GM12874 (cell line): ENCODE data around the gene CFAP100.

Experiments
- TF ChIP-seq, protein P1 (sequence below): IDR thresholded peaks from 2 replicates; pipeline ENCODE4 v1.5.1; 2011; ENCODE audit warnings: low read depth, mild to moderate bottlenecking, control low read depth, low read length, moderate library complexity; ENCODE audit not compliant: insufficient read depth

Gene CFAP100

DNA sequence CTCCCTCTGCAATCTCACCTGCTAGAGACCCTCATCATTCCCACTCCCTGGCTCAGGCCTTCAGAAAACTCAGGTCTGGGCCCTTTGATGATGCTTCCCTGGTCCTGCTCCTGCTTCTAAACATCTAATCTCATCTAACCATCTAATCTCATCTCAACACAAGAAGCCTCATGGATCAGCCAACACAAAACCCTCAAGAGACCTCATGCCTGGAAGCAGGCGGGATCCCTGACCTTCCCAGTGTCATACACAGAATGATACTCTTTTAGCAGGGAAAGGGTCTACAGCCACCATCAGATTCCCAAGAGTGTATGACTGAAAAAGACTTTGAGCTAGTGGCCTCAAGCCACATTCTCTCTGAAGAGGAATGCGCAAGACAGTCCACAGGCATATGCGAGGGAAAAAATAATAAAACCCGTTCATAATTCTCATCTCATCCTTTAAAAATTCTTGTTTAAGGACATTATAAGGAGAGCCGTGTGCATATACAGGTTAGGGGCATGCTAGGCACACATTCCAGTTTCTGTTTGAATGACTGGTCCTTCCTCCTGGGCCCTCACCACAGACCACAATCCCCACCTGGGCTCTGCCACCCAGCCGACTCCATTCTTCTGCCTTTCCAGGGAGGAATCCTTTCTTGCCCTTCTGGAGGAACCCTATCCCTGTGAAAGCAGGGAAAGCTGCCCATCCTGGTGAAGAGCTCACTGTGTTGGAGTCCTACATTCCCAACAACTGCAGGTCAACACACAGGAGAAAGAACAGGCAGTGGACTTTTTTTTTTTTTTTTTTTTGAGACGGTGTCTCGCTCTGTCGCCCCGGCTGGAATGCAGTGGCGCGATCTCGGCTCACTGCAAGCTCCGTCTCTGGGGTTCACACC, 78.8 kb downstream of the CFAP100 start:
- TF ChIP-seq, protein P1, sequence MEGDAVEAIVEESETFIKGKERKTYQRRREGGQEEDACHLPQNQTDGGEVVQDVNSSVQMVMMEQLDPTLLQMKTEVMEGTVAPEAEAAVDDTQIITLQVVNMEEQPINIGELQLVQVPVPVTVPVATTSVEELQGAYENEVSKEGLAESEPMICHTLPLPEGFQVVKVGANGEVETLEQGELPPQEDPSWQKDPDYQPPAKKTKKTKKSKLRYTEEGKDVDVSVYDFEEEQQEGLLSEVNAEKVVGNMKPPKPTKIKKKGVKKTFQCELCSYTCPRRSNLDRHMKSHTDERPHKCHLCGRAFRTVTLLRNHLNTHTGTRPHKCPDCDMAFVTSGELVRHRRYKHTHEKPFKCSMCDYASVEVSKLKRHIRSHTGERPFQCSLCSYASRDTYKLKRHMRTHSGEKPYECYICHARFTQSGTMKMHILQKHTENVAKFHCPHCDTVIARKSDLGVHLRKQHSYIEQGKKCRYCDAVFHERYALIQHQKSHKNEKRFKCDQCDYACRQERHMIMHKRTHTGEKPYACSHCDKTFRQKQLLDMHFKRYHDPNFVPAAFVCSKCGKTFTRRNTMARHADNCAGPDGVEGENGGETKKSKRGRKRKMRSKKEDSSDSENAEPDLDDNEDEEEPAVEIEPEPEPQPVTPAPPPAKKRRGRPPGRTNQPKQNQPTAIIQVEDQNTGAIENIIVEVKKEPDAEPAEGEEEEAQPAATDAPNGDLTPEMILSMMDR = no peak

DNA sequence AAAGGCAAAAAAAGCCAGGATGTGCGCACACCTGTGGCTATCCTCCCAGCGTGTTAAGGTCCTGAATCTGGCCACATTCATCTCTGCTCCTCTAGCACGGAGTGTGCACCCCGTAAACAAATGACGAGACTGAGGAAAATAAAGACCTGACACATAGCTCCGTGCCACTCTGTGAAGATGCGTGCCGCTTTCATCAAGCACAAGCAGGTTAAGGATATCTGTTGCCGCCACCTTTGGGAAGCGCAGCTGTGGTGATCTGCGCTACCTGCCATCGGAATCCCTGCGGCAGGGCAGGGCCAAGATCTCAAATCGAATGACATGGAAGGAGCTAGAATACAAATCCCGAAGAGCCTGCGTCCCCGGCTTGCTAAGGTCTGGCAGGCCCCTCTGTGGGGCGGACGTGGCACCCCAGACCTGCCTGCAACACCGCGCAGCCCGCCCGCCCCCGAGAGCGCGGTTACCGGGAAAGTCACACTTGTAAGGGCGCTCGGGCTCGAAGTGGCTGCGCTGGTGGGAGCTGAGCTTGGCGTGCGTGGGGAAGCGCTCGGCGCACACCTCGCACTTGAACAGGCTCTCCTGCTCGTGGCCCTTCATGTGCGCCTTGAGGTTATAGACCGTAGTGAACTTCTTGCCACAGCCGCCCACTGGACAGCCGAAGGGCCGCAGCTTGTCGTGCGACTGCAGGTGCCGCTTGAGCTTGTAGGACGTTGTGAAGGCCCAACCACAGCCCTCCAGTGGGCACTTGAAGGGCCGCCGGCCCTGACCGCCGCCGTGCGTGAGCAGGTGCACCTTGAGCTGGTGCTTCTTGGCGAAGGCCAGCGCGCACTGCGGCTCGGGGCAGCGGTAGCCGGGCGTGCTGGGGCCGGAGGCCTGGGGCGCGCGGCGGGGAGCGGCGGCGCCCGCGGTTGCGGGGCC, 80.0 kb downstream of the CFAP100 start:
- TF ChIP-seq, protein P1 = no peak

DNA sequence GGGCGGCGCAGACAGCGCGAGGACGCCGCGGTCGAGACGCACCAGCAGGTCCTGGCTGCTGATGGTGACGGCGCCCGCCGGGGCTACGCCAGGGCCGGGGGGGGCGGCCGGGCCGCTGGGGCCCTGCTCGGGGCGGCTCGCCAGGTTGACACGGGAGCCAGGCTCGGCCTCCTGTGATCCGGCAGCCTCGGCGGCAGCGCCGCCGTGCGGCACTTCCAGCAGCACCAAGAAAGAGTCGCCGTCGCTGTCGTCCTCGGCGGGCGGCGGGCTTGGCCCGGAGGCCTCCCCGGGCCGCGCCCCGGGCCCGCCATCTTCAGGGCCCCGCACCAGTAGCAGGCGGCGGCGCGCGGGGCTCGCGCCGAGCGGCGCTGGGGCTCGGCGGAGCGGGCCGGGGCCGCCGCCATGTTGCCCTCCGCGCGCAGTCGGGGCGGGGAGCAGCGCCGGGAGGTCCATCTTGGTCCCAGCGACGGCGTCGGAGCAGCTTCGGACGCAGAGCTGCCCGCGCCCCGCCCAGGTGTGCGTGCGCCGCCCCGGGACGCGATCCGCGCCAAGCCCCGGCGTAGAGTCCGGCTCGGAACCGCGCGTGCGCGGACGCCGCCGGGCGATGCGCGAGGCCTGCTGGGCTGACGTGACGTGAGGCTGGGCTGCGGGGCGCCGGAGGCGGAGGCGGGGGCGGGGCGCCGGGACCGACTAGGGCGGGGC, 80.9 kb downstream of the CFAP100 start, which contains the start of gene ZXDC:
TSS of gene ZXDC (minus strand) at position 479 of the 702 bp plus-strand sequence. CDS start at position 453, 26 bp downstream.
- TF ChIP-seq, protein P1 = peak; percentile 77

DNA sequence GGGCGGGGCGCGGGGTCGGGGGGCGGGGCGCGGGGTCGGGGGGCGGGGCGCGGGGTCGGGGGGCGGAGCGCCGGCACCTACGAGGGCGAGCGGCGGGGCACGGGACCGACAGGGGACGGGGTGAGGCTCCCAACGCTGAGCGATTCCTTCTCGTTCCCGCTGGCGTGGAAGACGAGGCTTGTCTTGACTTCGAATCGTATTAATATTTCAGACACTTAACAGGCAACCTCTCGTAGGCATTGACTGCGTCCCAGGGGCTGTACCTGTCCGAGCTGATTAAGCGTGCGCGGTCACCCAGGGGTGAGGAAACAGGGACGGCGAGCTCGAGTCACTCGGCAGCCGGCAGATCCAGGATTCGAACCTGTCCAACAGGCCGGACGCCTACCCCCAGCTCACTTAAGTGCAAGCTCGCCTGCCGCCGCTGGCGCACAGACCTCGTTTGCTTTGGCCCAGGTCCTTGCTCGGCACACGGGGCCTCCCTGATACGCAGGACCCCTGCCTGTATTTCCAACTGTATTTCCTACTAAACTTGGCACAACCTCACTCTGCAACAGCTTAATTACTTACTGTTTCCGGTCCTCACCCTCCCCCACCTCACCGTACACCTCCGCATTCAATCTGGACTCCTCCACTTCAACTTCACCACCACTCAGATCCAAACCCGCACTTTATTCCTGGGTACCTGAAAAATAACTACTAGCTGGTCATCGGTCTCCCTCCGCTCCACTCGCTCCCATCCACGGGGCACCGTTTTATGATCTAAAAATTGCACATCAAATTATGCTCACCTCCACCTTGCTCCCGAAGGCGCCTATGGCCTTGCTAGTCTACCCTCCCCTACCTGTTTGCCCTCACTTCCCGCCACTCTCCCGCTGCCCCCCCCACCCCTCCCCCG, 81.7 kb downstream of the CFAP100 start:
- TF ChIP-seq, protein P1 = no peak

DNA sequence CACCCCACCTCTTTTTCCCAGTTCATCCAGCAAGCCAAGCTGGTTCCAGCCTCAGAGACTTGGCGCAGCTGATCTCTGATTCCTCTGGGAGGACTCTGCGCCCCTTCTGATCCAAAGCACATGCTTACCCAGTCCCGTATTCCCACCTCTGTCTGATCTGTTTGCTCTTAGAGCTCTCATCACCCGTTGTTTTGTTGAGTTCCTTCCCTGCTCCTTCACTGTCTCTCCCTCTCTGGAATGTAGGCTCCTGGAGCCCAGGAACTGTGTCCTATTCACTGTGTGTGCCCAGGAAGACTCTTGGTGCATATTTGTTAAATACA, 82.3 kb downstream of the CFAP100 start:
- TF ChIP-seq, protein P1 = no peak

DNA sequence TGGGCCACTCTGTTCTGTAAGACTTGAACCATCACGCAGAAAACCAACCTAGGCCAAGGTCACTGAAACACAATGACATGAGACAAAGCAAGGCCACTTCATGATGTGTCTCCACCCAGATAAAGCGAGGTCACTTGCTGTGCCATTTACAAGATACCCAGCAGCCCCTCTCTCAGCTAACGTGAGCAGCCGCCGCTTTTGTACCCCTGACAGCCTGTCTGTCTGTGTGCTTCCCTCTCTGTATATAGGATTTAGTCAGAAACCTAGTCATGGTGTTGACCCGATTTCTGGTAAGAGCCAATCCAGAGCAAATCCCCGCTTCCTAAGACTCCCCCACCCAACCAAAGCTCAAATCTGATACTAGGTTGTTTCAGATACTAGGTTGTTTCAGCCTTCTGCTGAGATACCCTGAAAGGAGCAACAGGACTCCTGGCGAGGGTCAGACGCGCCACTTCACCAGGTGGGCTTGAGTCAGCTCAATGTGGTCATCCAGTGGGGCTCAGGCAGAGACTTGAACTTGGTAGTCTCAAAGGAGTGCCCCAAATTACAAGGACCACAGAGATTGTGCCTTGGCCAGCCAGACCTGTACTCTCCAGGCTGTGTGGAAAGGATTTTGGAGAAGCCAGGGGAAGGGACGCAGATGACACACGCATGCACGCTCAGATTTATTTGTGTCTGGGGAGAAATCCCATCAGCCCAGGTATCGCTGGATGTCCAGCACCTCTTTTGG, 84.0 kb downstream of the CFAP100 start:
- TF ChIP-seq, protein P1 = no peak
